KOPT-K1 (cell line): ENCODE results near the gene OR4K5.
"Not testable (repeated sequence)": the region's sequence is repeated elsewhere in the genome, so short reads cannot be mapped to it uniquely, and the experiment has no call there.

ENCODE experiments used
- H3K27ac ChIP-seq: fragments of 200-600 bp; sonication (generic); 2 replicates; pipeline ENCODE4 v1.5.1; 2016; ENCODE audit warnings: antibody characterized with exemption, mild to moderate bottlenecking, low read depth, low read length; ENCODE audit not compliant: poor library complexity, severe bottlenecking
- H3K36me3 ChIP-seq: fragments of 200-600 bp; sonication (generic); 2 replicates; pipeline ENCODE4 v1.5.1; 2017; ENCODE audit warnings: antibody characterized with exemption, mild to moderate bottlenecking, low read length, moderate library complexity; ENCODE audit not compliant: insufficient read depth
- H3K9me3 ChIP-seq: fragments of 200-600 bp; sonication (generic); 2 replicates; pipeline ENCODE4 v1.5.1; 2017; ENCODE audit warnings: antibody characterized with exemption, low read length, mild to moderate bottlenecking; ENCODE audit not compliant: insufficient read depth, poor library complexity, severe bottlenecking

OR4K5 gene

DNA sequence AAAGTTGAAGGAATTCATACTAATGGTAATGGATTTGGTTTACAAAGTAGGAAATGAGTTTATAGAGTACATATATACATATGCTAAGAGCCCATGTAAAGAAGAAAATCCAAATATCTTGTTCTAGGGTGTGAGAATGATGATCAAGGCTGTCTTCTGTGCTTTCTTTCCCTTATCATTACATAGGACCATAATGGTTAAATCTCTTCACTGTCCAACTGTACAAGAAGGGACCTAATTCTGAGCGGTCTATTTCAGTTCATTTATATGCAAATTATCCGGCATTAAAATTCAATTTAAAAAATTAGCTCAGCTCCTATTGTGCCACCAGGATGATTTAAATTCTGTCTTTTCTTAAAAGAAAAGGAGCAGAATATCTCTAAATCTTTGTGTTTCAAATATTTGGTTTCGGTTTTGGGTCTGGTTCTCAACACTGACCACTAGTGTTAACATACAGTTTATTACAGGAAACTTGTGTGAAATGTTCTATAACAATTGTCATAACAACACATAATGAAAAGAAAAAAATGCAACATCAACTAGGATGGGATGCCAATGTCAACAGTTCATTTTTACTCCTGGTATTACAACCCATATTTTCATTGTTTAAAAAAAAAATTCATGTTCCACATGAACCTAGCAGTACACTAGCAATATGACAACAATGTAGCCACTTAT lies 27.1 kb downstream of the OR4K5 start:
- Histone ChIP-seq H3K9me3 (no peaks in the 10 kb centered on the region), H3K36me3 (no peaks in the 10 kb centered on the region), H3K27ac (no peak overlapping the region)

DNA sequence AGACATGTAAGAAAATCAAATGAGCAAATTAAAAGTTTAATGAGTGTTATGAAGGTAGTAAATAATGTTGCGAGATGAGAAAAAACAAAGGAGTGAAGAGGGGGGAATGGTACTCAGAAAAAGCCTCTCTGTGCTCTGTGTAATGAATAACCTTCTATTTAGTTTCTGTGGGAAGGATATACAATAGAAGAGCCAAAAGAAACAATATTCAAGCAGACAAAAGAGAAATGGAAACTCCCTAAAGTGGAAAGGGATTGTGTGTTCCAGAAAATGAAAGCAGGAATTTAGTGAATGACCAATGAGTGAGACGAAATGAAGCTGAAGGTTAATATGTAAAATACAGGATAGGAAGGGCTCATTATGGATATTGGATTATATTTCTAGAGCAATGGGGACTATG lies 28.8 kb downstream of the OR4K5 start:
- Histone ChIP-seq H3K36me3 (no peaks in the 10 kb centered on the region), H3K9me3 (no peaks in the 10 kb centered on the region), H3K27ac (no peak overlapping the region)

DNA sequence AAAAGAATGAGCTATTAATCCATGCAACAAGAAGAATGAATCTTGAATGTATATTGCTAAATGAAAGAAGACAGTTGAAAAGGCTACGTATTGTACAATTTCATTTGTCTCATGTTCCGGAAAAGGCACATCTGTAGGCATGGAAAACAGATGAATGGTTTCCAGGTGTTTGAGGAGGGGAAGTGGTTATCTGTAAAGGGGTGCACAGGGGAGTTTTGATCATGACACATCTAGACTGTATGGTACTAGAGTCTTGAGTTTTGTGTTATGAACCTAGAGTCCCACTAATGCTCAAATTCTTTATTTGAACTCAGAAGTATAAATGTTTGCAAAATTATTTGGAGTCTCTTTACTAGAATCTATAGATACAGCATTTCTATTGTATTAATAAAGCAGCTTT lies 49.3 kb downstream of the OR4K5 start:
- H3K36me3 ChIP-seq, H3K27ac ChIP-seq, H3K9me3 ChIP-seq: not testable (repeated sequence)
